ENCODE measurements around the gene FREY1.
"Not testable (repeated sequence)": the region's sequence is repeated elsewhere in the genome, so short reads cannot be mapped to it uniquely, and the experiment has no call there.

DNA sequence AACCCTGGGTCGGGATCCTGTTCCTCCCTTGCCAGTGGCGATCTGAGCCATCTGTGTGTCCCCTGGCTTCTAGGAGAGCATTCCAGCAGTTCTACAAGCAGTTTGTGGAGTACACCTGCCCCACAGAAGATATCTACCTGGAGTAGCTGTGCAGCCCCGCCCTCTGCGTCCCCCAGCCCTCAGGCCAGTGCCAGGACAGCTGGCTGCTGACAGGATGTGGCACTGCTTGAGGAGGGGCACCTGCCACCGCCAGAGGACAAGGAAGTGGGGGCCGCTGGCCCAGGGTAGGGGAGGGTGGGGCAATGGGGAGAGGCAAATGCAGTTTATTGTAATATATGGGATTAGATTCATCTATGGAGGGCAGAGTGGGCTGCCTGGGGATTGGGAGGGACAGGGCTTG, 1.5 kb downstream of the FREY1 start:
- TF ChIP-seq, protein P1, sequence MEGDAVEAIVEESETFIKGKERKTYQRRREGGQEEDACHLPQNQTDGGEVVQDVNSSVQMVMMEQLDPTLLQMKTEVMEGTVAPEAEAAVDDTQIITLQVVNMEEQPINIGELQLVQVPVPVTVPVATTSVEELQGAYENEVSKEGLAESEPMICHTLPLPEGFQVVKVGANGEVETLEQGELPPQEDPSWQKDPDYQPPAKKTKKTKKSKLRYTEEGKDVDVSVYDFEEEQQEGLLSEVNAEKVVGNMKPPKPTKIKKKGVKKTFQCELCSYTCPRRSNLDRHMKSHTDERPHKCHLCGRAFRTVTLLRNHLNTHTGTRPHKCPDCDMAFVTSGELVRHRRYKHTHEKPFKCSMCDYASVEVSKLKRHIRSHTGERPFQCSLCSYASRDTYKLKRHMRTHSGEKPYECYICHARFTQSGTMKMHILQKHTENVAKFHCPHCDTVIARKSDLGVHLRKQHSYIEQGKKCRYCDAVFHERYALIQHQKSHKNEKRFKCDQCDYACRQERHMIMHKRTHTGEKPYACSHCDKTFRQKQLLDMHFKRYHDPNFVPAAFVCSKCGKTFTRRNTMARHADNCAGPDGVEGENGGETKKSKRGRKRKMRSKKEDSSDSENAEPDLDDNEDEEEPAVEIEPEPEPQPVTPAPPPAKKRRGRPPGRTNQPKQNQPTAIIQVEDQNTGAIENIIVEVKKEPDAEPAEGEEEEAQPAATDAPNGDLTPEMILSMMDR (tag by site-specific recombination; IDR thresholded peaks at IDR 0.05) = not testable (repeated sequence)
- TF ChIP-seq ZNF623 (tag by site-specific recombination; IDR thresholded peaks at IDR 0.05); ZNF184 (tag by site-specific recombination; IDR thresholded peaks at IDR 0.05); YY1 (tag by site-specific recombination; IDR thresholded peaks at IDR 0.05); ZNF121 (tag by site-specific recombination; IDR thresholded peaks at IDR 0.05); MEIS1 (CRISPR knock-in tag; IDR thresholded peaks at IDR 0.05; ENCODE audit: borderline replicate concordance); KLF8 (tag by site-specific recombination; IDR thresholded peaks at IDR 0.05); ZNF558 (tag by site-specific recombination; IDR thresholded peaks at IDR 0.05); PRDM1 (tag by site-specific recombination; IDR thresholded peaks at IDR 0.05): not testable (repeated sequence)
- TF ChIP-seq, protein P2, sequence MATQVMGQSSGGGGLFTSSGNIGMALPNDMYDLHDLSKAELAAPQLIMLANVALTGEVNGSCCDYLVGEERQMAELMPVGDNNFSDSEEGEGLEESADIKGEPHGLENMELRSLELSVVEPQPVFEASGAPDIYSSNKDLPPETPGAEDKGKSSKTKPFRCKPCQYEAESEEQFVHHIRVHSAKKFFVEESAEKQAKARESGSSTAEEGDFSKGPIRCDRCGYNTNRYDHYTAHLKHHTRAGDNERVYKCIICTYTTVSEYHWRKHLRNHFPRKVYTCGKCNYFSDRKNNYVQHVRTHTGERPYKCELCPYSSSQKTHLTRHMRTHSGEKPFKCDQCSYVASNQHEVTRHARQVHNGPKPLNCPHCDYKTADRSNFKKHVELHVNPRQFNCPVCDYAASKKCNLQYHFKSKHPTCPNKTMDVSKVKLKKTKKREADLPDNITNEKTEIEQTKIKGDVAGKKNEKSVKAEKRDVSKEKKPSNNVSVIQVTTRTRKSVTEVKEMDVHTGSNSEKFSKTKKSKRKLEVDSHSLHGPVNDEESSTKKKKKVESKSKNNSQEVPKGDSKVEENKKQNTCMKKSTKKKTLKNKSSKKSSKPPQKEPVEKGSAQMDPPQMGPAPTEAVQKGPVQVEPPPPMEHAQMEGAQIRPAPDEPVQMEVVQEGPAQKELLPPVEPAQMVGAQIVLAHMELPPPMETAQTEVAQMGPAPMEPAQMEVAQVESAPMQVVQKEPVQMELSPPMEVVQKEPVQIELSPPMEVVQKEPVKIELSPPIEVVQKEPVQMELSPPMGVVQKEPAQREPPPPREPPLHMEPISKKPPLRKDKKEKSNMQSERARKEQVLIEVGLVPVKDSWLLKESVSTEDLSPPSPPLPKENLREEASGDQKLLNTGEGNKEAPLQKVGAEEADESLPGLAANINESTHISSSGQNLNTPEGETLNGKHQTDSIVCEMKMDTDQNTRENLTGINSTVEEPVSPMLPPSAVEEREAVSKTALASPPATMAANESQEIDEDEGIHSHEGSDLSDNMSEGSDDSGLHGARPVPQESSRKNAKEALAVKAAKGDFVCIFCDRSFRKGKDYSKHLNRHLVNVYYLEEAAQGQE (tag by site-specific recombination; IDR thresholded peaks at IDR 0.05) = not testable (repeated sequence)
- TF ChIP-seq, protein P3, sequence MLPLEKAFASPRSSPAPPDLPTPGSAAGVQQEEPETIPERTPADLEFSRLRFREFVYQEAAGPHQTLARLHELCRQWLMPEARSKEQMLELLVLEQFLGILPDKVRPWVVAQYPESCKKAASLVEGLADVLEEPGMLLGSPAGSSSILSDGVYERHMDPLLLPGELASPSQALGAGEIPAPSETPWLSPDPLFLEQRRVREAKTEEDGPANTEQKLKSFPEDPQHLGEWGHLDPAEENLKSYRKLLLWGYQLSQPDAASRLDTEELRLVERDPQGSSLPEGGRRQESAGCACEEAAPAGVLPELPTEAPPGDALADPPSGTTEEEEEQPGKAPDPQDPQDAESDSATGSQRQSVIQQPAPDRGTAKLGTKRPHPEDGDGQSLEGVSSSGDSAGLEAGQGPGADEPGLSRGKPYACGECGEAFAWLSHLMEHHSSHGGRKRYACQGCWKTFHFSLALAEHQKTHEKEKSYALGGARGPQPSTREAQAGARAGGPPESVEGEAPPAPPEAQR (tag by site-specific recombination; IDR thresholded peaks at IDR 0.05) = not testable (repeated sequence)
- TF ChIP-seq, protein P4, sequence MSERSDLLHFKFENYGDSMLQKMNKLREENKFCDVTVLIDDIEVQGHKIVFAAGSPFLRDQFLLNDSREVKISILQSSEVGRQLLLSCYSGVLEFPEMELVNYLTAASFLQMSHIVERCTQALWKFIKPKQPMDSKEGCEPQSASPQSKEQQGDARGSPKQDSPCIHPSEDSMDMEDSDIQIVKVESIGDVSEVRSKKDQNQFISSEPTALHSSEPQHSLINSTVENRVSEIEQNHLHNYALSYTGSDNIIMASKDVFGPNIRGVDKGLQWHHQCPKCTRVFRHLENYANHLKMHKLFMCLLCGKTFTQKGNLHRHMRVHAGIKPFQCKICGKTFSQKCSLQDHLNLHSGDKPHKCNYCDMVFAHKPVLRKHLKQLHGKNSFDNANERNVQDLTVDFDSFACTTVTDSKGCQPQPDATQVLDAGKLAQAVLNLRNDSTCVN (tag by site-specific recombination; optimal IDR thresholded peaks at IDR 0.05) = not testable (repeated sequence)

All from HEK293 (cell line).